Hepatocyte (in vitro differentiated cells): ENCODE results near the gene OR8H3.

ENCODE experiments used
- CTCF ChIP-seq: fragments of 200-600 bp; sonication (generic); IDR thresholded peaks from 2 replicates; pipeline ENCODE4 v1.5.1; 2016; ENCODE audit warnings: antibody characterized with exemption, mild to moderate bottlenecking; ENCODE audit not compliant: poor library complexity
- EZH2 ChIP-seq: fragments of 200-600 bp; sonication (generic); IDR thresholded peaks from 2 replicates; pipeline ENCODE4 v1.6.1; 2016; ENCODE audit warnings: antibody characterized with exemption, mild to moderate bottlenecking, borderline replicate concordance
- EZH2phosphoT487 ChIP-seq: fragments of 200-600 bp; sonication (generic); IDR thresholded peaks from one replicate; pipeline ENCODE4 v1.6.1; 2018; ENCODE audit warnings: antibody characterized with exemption, mild to moderate bottlenecking, low read depth, moderate library complexity; ENCODE audit not compliant: unreplicated experiment, severe bottlenecking

- TF ChIP-seq CTCF (no peak), EZH2 (no peak), EZH2phosphoT487 (no peak)
Observed at GRCh38 chr11:56151376-56151775, 29.2 kb downstream of the OR8H3 start.
